ENCODE data around the gene TTC28.

TTC28 gene

DNA sequence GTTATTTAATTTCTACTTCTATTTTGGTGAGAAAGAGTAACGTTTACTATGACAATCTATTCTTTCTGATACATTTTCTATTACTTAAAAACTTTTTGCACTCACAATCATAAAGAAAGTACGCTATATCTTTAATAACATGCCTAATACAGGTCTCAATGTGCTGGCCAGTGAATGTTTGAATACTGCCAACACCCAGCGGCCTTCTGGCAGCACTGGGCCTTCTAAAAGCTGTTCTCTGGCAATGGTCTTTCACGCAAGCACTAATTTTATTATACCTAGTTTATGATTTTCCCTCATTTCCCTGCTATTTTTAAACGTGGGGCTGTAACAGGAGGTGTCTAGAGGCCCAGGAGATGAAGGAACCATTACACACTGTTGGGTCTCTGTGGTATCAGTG, 410.8 kb downstream of the TTC28 start:
- H3K4me3 ChIP-seq (ENCODE audit: low read length): no peak overlapping the region
- DNase-seq (ENCODE audit: low read depth, low spot score): no peak

DNA sequence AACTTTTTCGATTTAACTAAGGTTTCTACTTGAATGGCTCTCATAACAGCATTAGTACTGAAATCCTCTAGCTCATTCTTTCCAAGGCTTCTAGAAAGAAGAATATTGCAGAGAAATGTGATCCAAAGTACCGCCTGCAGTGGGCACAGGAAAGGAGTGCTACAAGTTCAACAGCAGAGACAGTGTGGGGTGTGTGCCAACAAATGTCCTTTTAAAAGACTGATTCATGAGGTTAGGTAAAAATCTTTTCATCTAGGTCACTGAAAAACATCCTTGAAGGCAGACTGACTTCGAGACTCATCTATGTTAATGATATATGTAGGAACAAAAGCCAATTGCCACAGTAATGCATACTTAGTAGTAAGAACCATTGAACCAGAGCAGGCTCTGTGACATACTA, 411.5 kb downstream of the TTC28 start:
- DNase-seq (ENCODE audit: low read depth, low spot score): no peak
- no peak overlapping the region for H3K4me3 ChIP-seq (ENCODE audit: low read length)

DNA sequence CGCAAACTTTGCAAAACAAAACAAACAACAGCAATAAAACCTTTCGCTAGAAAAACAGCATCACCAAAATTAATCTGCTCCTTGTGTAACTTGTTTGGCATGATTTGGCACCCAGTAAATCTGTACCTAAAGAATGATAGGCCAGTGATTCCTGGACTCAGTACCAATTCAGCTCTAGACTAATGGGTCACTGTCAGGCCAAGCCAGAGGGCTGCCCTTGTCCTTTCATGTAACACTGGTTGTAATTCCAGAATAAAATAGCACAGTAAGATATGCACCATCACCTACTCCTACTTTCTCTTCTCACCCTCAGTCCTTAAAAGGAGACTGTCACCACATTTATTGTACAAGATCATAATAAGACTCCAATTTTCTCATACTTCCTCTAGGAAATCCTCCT, 419.0 kb downstream of the TTC28 start:
- H3K4me3 ChIP-seq (ENCODE audit: low read length): no peak overlapping the region
- no peak for DNase-seq (ENCODE audit: low read depth, low spot score)

DNA sequence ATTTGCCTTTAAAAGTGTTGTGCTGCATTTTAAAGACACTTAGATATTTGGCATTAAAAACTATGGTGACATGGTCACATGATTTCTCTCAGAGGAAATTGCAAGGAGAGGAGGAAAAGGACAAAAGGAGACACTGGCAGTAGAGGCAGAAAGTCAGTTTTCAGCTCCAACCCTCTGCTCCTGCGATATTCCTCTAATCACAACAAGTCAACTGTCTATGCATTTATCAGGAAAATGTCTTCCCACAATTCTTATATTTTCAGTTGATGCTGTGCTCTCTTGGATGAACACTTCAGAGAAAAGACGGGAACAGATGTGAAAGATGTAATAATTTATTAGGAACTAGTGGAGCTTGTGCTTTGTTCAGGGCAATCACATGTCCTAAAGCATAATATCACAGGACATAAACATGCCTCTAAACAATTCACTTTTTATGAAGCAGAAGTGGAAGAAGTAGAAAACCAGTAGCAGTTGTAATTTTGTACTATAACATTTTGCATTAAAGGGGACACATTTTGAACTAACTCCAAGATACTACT, 419.8 kb downstream of the TTC28 start:
- no peak for DNase-seq (ENCODE audit: low read depth, low spot score)
- no peak overlapping the region for H3K4me3 ChIP-seq (ENCODE audit: low read length)

DNA sequence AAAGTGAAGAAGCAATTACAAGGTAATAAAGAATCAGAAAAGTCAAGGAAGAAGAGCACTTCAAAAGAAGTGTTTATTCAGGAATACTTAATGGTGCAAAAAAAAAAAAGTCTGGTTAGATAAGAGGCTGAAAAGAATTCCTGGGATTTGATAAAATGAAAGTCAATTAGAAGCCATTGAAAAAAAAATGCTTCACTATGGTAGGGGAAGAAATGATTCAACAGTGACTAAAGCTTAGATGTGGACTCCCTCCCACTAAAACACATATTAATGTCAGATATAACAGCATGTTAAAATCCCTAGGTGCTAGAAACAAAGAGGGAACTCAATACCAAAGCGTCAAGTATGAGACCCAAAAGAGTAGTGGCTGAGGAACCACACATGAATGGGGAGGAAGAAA, 425.2 kb downstream of the TTC28 start:
- DNase-seq (ENCODE audit: low read depth, low spot score): no peak

DNA sequence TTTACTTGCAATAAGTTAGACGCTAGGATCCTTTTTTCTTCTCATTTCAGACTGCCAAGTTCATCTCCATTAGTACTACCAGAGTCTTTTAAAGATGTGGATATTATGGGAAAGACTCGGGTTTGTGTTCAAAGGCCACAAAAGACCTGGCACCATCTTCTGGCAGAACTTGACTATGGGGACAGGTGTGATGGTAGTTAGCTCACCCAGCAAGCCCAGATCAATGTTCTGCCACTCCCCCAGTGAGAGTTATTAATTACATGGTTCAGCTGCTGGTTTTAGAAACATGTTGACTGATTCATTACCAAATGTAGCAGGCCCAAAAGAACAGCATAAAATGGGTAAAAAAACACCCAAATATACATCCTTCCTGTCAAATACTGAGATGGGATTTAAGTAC, 427.1 kb downstream of the TTC28 start:
- no peak overlapping the region for H3K4me3 ChIP-seq (ENCODE audit: low read length)
- no peak for DNase-seq (ENCODE audit: low read depth, low spot score)

More for the DNA sequence above, 425.2 kb downstream of the TTC28 start:
- no peak overlapping the region for H3K4me3 ChIP-seq (ENCODE audit: low read length)

DNA sequence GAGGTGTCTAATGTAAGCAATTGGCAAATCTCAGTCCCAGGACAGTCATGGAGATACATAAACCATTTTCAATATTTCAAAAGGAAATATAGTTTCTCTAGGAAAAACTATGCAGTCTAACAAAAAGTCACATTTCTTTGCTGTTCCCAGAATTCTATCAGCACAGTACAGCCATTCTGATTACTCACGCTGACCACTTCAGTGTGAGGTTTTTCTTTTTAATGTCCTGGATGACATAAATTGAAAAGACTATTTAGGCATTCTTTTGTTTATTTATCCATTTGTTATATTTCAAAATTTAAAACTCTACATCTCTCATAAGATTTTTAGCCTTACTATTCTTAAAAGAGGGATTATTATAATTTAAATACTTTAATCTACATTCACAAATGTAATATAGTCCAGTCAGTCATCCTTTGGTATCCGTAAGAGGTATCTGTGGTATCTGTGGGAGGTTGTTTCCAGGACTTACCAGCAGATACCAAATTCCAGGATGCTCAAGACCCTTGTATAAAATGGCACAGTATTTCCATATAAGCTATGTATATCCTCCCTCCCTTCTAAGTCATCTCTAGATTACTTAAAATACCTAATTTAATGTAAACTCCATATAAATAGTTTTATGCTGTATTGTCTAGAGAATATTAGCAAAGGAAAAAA, 429.5 kb downstream of the TTC28 start:
- no peak overlapping the region for H3K4me3 ChIP-seq (ENCODE audit: low read length)
- DNase-seq (ENCODE audit: low read depth, low spot score): no peak

DNA sequence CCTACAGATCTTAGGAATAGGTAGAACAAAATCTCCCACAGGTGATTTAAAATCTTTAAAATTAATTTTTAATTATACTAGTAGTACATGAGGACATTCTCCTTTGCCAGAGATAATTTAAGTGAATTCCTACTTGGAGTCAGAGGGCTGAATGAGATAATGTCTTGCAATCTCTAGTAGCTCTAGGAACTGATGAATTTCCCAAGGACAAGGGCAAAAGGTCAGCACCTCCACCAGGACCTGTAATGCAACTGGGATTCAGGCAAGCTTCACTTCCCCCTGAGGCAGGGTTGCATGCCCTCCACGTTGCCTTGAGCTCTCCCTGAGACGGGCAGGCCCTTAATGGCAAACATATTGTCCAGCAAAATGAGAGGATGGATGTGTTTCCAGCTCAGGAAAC, 430.2 kb downstream of the TTC28 start:
- no peak overlapping the region for H3K4me3 ChIP-seq (ENCODE audit: low read length)
- DNase-seq (ENCODE audit: low read depth, low spot score): no peak

DNA sequence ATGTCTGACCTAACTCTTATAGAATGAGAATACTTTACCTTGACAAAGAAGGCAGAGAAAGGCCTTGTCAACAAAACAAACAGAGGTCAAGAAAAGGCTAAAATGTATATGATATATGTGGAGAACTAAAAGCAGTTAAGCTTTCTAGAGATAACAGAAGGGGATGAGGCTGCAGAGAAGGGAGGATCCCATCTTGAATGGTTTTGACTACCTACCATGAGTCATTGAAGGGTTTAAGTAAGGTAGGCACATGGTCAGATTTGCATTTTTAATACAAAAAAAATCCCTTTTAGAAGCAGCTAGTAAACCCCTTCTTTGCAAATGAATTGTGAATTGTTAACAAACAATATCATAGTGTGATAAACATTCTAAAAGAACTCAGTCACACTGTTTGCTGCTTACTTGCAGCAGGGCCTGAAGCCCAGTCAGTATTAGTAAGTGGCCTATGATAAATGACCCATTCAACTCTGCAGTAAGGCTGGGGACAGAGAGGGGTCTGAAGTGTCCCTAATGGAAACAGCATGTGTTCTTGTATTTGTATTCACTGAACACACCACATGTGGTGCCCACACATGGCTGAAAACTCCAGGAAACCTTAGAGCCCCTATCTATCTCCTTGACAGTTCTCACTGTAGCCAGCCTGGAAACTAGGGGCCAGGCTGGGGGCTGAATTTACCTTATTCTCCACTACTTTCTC, 431.8 kb downstream of the TTC28 start:
- no peak overlapping the region for H3K4me3 ChIP-seq (ENCODE audit: low read length)
- no peak for DNase-seq (ENCODE audit: low read depth, low spot score)

DNA sequence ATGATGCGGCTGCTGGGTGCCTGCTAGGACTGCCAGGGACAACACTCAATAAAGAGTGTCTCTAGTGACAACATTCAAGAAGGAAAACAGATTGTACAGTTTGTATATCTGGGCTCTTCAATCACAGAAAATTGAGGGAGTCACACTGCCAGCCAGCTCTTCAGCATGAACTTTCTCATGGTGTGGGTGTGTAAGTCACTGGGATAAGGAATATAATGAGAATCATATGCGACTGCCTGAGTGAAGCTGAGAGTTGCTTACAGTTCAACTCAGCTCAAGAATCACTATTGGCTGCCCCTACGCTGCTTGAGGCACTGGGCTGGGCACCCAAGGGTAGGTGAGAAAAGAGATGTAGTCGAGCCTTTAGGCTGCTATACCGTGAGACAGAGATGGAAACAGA, 432.5 kb downstream of the TTC28 start:
- H3K4me3 ChIP-seq (ENCODE audit: low read length): no peak overlapping the region

DNA sequence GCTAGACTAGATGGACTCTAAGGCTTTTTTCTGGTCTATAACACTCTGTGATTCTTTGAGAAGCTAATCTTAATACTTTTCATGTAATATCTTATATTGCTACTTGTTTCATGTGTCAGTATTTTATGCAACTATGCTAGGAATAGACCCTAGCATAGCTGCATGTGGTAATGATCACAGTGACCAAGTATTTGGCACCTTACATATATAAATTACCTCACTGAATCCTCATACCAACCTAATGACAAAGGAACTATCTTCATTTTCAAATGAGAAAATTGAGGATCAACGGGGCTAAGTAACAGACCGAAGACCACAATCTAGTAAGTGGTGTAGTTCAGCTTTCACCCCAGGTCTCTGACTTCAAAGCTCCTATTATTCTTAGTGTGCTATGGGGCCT, 433.2 kb downstream of the TTC28 start:
- no peak for DNase-seq (ENCODE audit: low read depth, low spot score)
- H3K4me3 ChIP-seq (ENCODE audit: low read length): no peak overlapping the region

More for the DNA sequence above, 432.5 kb downstream of the TTC28 start:
- no peak for DNase-seq (ENCODE audit: low read depth, low spot score)

DNA sequence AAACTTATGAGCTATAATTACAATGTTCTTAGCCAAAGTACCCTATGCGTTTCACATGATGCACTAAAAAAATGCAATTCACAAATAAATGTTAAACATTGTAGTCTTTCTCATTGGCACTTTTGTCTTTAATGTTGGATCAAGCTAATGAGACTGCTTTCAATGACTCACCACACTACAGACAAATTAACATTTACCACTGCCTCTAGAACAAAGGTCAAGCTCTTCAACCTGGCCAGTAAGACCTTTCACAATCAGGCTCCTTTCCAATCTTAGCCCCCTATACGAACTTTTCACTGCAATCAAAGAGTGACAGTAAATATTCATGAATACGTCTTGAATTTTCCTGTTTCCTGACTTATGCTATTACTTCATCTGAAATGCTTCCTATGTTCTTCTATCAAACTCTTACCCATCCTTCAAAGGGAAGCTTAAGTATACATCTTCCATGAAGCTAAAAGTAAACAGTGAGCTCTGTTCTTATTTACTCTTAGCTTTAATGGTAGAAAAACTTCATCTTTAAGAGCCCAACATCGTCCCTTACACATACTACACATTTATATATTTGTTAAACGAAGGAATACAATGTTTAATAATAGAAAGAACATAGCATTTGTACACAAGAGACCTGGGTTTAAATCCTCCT, 433.9 kb downstream of the TTC28 start:
- no peak for DNase-seq (ENCODE audit: low read depth, low spot score)
- no peak overlapping the region for H3K4me3 ChIP-seq (ENCODE audit: low read length)

DNA sequence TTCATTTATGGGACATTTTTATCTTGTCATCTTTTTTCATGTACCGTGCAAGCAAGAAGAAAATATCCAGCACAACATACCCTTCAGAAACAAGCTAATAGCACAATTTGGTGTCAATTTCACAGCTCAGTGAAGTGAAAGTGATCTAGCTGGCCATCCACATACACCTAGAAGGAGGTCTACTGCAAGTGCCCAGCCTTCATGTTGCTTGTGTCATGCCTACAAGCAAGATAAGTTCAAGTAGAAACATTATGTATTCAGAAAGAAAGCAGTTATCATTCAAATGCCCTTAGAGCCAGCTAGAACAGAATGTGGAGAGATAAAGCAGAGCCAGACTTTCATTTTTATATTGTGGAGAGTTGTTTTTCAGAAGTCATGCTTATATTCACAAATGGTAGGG, 434.9 kb downstream of the TTC28 start:
- DNase-seq (ENCODE audit: low read depth, low spot score): no peak
- no peak overlapping the region for H3K4me3 ChIP-seq (ENCODE audit: low read length)

DNA sequence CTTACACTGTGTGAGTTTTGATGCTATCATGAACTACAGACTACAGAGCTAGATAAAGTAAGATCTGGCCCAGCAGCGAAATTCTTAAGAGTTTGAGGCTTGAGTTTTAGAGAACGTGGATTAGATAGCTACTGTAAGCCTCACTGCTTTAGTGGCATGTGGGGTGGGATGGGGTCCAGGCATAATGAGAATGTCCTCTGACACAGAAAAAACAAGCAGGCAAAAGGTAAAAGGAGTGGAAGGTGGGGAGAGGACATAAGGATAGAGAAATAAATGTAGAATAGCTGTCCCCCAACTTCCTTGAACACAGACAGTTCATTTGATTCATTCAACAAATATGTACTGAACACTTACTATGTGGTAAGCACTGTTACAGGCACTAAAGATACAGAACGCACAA, 436.1 kb downstream of the TTC28 start:
- no peak for DNase-seq (ENCODE audit: low read depth, low spot score)
- no peak overlapping the region for H3K4me3 ChIP-seq (ENCODE audit: low read length)

DNA sequence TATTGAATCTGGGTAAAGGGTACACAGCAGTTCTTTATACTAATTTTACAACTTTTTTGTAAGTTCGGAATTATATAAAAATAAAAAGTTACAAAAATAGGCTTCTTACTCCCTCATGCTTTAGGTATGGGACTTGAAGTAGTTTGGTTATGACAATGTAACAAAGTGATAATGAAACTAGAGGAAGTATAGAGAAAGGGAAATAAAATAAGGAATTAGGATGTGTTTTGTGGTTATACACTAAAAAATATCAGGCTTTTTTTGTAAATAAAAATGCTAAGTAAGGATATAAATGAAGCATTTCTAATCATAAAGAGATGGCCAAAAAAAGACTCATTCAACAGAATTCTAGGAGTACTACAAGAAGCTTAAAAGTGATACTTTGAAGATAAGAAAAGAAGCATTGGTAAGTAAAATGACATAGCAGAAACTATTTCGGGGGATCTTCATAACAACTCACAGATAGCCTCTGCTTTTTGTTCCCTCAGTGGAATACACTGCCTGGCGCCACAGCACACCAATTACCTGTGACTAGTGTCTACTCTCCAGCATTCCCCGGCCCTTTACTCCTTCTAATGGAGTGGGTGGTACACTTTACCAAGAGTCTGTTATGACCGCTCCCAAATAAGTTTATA, 437.9 kb downstream of the TTC28 start:
- no peak overlapping the region for H3K4me3 ChIP-seq (ENCODE audit: low read length)
- no peak for DNase-seq (ENCODE audit: low read depth, low spot score)

DNA sequence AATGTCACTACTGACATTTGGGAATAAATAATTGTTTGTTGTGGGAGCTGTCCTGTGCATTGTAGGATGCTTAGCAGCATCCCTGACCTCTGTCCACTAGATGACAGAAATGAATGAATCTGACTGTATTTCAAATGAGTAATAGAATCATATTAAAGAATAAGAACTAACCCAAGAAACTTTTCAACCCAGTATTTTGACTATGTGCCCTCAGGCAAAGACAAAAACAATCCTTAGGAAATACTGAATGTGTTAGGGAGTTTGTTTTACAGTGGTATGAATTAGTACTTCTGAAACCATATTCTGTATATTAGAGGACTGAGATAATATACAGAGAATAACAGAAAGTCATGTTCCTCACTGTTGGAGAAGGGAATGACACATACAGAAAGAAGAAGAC, 439.7 kb downstream of the TTC28 start:
- H3K4me3 ChIP-seq (ENCODE audit: low read length): no peak overlapping the region
- DNase-seq (ENCODE audit: low read depth, low spot score): no peak

DNA sequence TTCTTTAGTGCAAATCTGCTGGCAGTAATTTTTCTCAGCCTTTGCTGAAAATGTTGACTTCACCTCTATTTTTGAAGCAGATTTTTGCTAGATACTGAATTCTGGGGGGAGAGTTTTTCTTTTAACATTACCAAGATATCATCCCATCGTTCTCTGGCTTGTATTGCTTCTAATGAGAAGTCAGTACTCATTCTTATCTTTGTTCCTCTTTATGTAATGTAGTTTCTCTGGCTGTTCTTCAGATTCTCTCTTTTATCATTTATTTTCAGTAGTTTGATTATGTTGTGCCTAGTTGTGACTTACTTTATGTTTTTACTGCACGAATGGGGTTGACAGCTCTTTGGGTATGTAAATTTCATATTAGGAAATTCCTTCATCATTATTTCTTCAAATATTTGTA, 441.9 kb downstream of the TTC28 start:
- no peak overlapping the region for H3K4me3 ChIP-seq (ENCODE audit: low read length)
- DNase-seq (ENCODE audit: low read depth, low spot score): no peak

DNA sequence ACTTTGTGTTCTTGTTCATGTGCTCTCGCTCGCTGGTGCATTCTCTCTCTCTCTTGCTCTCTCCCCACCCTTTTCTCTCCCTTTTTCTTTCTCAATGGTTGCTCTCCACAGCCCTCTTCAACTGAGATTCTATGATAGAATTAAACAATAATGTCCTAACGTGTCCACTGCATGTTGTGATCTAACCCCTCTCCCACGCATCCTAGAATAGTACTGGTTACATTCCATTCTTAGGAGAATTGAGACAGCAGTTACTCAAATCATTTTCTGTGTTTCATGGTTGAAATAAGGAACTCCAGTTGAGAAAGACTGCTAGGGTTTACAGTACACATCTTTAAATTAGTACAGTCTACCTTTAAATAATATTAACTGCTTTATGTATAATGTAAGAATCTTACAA, 442.5 kb downstream of the TTC28 start:
- DNase-seq (ENCODE audit: low read depth, low spot score): no peak

DNA sequence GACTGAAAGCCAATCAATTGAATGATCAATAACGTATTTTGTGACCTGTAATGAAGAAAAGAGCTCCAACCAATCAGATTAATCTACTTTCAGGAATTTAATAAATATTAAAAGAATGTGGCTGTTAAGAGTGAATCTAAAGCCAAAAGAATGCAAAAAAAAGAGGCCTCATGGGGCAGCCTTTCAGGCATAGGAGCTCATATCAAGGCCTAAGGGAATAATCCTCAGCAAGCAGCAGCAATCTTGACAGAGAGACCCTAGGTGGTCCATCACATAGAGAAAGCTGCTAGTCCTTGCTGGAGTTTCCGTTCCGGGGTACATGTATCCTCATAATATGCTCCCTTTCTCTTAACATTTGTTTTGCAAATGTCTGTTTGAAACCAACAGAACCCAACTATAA, 447.4 kb downstream of the TTC28 start:
- DNase-seq (ENCODE audit: low read depth, low spot score): no peak
- no peak overlapping the region for H3K4me3 ChIP-seq (ENCODE audit: low read length)

More for the DNA sequence above, 442.5 kb downstream of the TTC28 start:
- H3K4me3 ChIP-seq (ENCODE audit: low read length): no peak overlapping the region

DNA sequence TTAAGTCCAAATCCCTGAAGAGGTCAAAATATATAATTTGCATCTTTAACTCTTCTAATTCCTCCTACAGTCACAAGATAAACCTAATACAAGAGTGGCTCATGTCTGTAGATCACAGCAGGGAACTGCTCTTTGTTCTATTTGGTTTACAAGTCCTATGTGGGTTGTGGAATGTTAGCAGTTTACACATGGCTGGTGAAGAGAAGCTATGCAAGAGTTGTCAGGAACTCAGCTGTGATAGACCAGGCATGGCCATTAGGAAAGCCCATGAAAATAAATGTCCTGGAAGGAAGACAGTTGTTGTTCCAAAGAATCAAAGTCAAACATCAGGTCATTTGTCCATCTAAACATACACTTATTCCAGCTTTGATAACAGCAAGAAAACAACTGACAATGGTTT, 448.2 kb downstream of the TTC28 start:
- DNase-seq (ENCODE audit: low read depth, low spot score): no peak
- H3K4me3 ChIP-seq (ENCODE audit: low read length): no peak overlapping the region

All from Jurkat, Clone E6-1 (cell line).